Astrocyte (in vitro differentiated cells and primary cell): ENCODE measurements around the gene ZNF784.

Experiments
- EZH2 ChIP-seq: IDR thresholded peaks from 2 replicates; pipeline ENCODE4 v1.6.1; 2012; ENCODE audit warnings: mild to moderate bottlenecking, low read length, inconsistent platforms; ENCODE audit not compliant: insufficient read depth
- TF ChIP-seq, protein P1 (sequence below): IDR thresholded peaks from 2 replicates; pipeline ENCODE4 v1.5.1; 2011; ENCODE audit warnings: low read depth, mild to moderate bottlenecking, inconsistent platforms, low read length, moderate library complexity; ENCODE audit not compliant: insufficient read depth

GRCh38 chr19:55590617-55591016 is 33.7 kb downstream of the ZNF784 start:
- TF ChIP-seq, protein P1, sequence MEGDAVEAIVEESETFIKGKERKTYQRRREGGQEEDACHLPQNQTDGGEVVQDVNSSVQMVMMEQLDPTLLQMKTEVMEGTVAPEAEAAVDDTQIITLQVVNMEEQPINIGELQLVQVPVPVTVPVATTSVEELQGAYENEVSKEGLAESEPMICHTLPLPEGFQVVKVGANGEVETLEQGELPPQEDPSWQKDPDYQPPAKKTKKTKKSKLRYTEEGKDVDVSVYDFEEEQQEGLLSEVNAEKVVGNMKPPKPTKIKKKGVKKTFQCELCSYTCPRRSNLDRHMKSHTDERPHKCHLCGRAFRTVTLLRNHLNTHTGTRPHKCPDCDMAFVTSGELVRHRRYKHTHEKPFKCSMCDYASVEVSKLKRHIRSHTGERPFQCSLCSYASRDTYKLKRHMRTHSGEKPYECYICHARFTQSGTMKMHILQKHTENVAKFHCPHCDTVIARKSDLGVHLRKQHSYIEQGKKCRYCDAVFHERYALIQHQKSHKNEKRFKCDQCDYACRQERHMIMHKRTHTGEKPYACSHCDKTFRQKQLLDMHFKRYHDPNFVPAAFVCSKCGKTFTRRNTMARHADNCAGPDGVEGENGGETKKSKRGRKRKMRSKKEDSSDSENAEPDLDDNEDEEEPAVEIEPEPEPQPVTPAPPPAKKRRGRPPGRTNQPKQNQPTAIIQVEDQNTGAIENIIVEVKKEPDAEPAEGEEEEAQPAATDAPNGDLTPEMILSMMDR, result no peak
- TF ChIP-seq EZH2, result no peak
